ENCODE measurements around the gene ROR2.

DNA sequence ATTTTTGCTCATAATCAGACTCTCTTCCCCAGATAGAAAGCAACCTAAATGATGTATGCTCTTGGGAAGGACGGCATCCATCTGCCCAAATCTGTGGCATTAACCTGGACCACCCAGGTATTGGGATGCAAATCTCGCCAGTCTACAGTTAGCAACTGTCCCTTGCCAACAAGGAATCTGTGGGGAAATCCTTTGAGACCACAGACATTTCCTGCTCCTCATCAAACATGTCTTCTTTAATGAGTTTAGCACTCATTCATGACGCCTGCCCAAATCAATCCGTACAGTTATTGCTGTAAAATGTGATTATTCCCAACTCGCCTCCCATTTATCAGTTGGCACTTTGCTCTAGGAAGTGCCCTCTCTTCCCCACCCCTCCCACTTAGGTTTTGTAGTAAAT is 7.8 kb downstream of the ROR2 start:
- no peak for TF ChIP-seq GABPA (IDR thresholded peaks at IDR 0.05; ENCODE audit: borderline replicate concordance, insufficient read depth, low read length)
- no peak for TF ChIP-seq SRF (IDR thresholded peaks at IDR 0.05; ENCODE audit: low read depth, low read length)
- TF ChIP-seq, protein P1, sequence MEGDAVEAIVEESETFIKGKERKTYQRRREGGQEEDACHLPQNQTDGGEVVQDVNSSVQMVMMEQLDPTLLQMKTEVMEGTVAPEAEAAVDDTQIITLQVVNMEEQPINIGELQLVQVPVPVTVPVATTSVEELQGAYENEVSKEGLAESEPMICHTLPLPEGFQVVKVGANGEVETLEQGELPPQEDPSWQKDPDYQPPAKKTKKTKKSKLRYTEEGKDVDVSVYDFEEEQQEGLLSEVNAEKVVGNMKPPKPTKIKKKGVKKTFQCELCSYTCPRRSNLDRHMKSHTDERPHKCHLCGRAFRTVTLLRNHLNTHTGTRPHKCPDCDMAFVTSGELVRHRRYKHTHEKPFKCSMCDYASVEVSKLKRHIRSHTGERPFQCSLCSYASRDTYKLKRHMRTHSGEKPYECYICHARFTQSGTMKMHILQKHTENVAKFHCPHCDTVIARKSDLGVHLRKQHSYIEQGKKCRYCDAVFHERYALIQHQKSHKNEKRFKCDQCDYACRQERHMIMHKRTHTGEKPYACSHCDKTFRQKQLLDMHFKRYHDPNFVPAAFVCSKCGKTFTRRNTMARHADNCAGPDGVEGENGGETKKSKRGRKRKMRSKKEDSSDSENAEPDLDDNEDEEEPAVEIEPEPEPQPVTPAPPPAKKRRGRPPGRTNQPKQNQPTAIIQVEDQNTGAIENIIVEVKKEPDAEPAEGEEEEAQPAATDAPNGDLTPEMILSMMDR (IDR thresholded peaks at IDR 0.05; ENCODE audit: control extremely low read depth in 1 of 3, insufficient read depth in 1 of 3, low read depth in 1 of 3, low read length in 3 of 3), result no peak
- TF ChIP-seq, protein P2, sequence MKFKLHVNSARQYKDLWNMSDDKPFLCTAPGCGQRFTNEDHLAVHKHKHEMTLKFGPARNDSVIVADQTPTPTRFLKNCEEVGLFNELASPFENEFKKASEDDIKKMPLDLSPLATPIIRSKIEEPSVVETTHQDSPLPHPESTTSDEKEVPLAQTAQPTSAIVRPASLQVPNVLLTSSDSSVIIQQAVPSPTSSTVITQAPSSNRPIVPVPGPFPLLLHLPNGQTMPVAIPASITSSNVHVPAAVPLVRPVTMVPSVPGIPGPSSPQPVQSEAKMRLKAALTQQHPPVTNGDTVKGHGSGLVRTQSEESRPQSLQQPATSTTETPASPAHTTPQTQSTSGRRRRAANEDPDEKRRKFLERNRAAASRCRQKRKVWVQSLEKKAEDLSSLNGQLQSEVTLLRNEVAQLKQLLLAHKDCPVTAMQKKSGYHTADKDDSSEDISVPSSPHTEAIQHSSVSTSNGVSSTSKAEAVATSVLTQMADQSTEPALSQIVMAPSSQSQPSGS (IDR thresholded peaks at IDR 0.05; ENCODE audit: low read length), result no peak
- TF ChIP-seq JUND (IDR thresholded peaks at IDR 0.05; ENCODE audit: low read length), result no peak

Measured in H1 (cell line).